Stimulated activated CD4-positive, alpha-beta T cell treated with anti-CD3 and anti-CD28 coated beads, Interleukin-12 subunit alpha, Interleukin-12 subunit beta, amount 100 ng/mL, for 4 hours (primary cell): ENCODE results near the gene SMAD4.
A peak's percentile ranks its signal among the peaks of the same experiment; 100 is the strongest.

ENCODE experiments used
- DNase-seq: peaks from one replicate; pipeline ENCODE4 v3.0.0-alpha.2; 2020

SMAD4 gene

GRCh38 chr18:51025512-51025911 lies 4.5 kb upstream of the SMAD4 start:
- DNase-seq, result no peak

DNA sequence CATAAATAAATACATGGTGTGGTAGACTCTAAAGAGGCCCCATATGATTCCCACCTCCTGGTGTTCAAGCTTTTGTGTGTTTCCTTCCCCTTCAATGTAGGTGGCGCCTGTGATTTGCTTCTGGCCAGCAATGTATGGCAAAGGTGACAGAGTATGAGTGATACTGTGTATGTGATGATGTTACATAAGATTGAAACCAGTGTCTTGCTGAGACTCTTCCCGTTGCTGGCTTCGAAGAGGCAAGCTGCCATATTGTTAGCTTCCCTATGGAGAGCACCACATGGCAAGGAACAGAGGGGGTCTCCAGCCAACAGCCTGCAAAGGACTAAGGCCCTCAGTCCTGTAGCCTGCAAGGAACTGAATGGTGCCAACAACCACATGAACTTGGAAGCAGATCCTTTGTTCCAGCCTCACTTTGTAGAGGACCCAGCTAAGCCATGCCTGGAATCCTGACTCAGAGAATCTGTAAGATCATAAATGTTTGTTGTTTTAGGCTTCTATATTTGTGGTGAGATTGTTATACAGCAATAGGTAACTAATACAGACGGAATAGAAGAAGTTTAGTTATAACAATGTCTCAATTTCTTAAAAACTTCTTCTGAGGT lies 1.7 kb upstream of the SMAD4 start:
- DNase-seq, result no peak

GRCh38 chr18:51029378-51029693 lies 677 bp upstream of the SMAD4 start:
- no peak for DNase-seq

DNA sequence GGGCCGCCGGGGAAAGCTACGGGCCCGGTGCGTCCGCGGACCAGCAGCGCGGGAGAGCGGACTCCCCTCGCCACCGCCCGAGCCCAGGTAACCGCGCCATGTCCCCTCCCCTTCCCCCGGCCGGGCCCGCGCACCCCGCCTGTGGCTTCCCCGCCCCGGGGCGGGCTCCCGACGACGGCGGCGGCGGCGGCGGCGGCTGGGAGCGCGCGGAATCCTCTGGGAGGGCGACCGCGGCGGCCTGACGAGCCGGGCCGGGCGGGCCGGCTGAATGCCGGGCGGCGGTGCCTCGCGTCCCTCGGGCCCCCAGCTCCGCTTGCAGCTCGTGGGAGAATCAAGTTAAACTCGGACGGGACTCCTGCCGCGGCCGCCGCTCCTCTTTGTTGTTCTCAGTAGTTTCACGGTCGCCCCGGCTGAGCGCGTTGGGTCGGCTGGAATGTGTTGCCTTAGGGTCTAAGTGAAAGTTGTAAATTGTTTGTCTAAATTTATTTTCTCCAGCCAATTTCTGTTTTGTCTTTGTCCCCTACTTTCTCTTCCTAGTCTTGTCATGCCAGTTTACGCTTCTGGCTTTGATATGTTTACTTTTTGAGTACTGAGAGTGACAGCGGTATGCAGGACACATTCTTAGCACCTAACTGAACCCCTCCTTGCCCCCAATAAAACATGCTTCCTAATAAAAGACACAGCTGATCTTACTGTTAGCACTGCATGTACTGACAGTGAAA lies 685 bp downstream of the SMAD4 start:
- peak; percentile 64 for DNase-seq

- no peak for DNase-seq
These were observed 2.2 kb downstream of the SMAD4 start for GRCh38 chr18:51032193-51032592.

DNA sequence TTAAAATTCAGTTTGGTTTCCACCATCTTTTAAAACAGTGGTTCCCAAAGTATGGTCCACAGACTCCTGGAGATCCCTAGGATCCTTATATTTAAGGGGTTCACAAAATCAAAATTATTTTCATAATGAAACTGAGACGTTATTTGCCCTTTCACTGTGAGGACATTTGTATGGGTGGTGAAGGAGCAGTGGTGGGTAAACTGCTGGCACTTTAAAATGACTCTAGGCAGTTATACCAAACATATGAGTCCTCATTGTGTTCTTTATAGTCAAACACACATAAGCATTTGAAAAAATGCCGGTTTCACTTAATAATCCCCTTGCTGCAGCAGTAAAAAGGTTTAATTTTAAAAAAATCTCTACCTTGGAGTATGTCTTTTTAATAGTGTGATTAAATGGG lies 7.2 kb downstream of the SMAD4 start:
- DNase-seq, result no peak

DNA sequence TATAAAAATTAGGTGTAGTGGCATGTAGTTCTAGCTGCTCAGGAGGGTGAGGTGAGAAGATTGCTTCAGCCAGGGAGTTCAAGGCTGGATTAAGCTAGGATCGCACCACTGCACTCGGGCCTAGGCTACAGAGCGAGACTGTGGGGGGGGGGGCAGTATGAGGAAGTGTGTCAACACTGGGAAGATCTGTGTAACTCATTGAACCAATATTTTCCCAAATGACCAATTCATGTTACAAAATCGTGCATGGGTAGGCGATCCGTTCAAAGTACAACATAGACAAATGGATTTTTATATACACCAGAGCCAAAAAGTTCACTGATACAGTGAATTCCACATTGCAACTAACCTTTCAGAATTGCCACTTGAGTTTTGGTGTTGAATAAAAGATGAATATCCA lies 8.1 kb downstream of the SMAD4 start:
- no peak for DNase-seq

- DNase-seq, result no peak
These were observed 9.4 kb downstream of the SMAD4 start for GRCh38 chr18:51039138-51040112.

DNA sequence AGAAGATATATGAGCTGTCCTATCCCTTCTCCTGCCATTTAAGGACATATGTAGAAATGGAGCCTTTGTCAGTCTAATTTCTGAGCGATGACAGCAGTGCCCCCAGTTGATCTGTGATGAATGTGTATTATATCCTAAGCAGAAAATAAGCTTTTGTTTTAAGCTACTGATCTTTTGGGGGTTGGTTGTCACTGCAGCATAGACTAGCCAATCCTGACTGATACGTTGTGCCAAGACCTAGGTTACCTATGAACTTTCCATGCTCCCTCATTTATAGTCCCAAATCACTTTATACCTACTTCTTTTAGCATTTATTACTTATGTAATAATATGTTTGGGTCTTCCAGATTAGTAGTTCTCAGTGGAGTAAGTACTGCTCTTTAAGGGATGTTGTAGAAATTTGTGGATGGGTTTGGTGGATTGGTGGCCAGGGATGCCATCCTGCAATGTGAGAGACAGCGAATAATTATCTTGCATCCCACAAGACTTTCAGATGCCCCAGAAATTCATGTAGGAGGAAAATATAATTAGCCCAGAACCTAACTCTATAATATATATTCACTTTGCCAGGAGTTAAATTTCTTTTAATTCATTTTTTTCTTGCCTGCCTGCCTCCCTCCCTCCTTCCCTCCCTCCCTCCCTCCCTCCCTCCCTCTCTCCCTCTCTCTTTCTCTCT lies 11.8 kb downstream of the SMAD4 start:
- no peak for DNase-seq

GRCh38 chr18:51044928-51045585 lies 15.0 kb downstream of the SMAD4 start:
- no peak for DNase-seq

DNA sequence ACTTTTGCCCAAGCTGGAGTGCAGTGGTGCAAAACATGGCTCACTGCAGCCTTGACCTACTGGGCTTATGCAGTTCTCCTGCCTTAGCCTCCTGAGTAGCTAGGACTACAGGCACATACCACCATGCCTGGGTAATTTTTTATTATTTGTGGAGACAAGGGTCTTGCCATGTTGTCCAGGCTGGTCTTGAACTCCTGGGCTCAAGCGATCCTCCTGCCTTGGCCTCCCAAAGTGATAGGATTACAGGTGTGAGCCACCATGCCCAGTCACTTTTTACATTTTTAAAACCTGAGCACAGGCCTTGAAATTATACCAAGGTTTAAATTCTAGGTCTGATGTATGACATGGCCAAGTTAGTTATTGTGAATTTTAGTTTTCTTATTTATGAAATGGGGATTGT lies 18.2 kb downstream of the SMAD4 start:
- DNase-seq, result no peak

DNA sequence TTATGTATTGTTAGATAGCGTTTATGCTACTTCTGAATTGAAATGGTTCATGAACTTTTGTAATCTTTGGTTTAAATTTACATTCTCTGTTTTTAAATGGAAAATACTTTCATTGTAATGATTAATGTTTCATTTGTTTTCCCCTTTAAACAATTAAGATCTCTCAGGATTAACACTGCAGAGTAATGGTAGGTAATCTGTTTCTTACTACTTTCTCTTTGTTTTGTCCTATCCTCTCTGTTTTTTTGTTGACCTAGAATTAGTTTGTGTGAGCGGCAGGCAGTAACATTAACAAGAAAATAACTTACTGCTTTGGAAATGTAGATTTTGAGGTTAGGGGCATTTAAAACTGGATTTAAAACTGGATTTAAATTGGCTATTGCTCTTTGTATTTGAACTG lies 19.1 kb downstream of the SMAD4 start:
- DNase-seq, result no peak

DNA sequence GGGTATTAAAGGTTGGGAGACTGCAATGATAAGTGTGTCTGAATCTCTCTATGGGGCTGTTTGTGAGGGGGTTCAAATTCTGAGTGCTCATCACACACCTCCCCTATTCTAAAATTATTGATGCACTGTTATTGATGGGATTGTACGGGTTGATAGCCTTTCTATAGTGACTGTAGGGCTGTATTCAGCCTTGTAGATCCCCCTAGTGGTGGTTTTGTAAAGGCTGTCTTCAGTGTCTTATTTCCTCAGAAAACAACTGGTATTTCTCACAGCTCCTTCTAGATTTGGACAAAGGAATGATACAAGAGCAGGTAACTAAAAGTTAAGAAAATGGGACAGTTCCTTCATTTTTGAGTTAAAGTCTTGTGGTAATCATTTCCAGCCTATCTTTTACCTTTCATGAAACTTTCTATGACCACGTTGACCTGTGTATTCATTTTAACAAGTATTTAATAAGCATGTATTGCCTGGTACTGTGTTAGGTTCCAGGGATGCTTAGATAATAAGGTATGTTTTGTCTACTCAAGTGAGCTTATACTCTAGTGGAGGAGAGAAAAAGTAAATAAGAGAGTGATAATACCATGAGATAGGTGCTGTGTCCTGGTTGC lies 21.2 kb downstream of the SMAD4 start:
- no peak for DNase-seq

DNA sequence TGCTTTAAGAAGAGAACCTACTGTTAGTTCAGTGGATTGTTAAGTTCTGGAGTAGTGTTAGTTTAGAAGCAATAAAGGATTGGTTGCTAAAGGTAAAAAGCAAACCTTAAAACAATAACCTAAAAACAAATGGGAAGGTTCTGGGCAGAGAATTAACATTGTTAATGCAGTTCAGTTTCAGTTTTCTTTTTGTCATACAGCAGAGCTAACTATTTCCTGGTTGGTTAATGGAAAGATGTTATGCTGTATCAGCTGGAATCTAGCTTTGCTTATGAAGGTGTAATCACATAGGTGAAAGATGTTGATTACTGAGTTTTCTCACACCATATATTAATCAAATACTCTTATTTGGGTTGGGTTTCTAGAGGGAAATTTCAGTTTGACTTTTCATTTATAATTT lies 23.8 kb downstream of the SMAD4 start:
- DNase-seq, result no peak

DNA sequence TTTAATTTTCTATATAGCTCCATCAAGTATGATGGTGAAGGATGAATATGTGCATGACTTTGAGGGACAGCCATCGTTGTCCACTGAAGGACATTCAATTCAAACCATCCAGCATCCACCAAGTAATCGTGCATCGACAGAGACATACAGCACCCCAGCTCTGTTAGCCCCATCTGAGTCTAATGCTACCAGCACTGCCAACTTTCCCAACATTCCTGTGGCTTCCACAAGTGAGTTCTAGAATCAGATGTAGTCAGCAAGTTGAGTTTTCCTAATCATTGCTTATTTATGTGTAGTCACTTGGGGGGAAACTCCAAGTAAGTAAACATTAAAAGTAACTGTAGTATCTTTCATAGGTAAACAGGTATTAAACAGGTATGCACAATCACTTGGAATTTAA lies 24.8 kb downstream of the SMAD4 start:
- DNase-seq, result no peak

DNA sequence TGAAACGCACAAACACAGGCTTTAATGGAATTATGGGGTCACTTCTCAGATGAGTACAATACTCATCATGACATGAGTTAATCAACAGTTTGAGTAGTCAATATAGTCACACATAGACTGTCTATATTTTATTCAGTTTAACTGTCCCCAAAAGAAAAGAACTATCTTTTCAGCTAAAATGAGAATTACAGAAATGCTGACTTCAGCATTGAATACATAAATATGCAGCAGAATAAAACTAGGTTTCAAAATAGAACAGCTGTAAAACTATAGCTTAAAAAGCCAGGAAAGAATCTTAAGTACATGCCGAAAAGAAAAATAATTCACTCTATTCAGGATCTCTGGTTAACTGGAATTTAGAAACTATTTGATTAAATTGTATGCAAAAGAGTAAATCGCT lies 30.0 kb downstream of the SMAD4 start:
- no peak for DNase-seq

DNA sequence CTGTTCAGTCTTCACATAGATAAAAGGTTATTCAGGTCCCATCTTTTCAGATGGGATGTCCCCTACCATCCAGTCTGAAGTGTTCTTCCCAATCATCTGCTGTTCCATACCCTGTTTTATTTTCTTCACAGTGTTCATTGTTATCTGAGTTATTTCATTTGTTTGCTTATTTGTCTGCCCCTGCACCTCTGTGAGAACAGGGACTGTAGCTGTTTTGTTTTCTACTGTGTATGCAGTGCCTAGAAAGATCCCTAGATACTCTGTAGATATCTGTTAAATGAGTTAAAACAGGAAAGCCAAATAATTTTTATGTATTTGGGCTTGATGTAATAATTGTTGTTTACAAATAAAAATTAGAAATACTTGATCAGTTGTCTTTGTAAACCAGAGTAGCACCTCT lies 34.2 kb downstream of the SMAD4 start:
- DNase-seq, result no peak

GRCh38 chr18:51066273-51066672 lies 36.3 kb downstream of the SMAD4 start:
- DNase-seq, result no peak

DNA sequence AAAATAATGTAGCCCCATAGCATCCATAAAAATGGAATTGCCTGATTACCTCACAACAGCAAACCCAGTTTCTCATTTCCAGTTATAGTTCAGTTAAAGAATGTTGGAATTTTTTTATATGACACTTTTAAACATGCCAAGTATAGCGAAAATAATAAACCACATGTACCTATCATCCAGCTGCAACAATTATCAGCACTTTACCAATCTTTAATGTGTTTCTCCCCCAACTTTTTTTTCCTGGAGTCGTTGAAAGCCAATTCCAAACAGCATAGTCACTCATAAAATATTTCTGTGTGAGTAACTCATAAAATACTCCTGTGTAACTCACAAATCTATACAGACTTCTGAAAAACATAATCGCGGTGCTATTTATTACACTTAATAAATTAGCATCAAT lies 38.1 kb downstream of the SMAD4 start:
- DNase-seq, result no peak

- no peak for DNase-seq
These were observed 39.9 kb downstream of the SMAD4 start for GRCh38 chr18:51069885-51070284.

- no peak for DNase-seq
These were observed 40.5 kb downstream of the SMAD4 start for GRCh38 chr18:51070545-51070944.

- no peak for DNase-seq
These were observed 42.7 kb downstream of the SMAD4 start for GRCh38 chr18:51072586-51073313.
